HL-60 (cell line): ENCODE measurements around the gene ZNF225.

ENCODE experiments used
- CTCF ChIP-seq: IDR thresholded peaks from one replicate; pipeline ENCODE4 v1.5.1; 2011; ENCODE audit warnings: low read length, control low read depth, inconsistent platforms; ENCODE audit not compliant: insufficient read depth
- GABPA ChIP-seq: IDR thresholded peaks from 2 replicates; pipeline ENCODE4 v1.6.1; 2012; ENCODE audit warnings: low read depth
- POLR2AphosphoS5 ChIP-seq: IDR thresholded peaks from 2 replicates; pipeline ENCODE4 v1.6.1; 2012; ENCODE audit warnings: low read depth
- SPI1 ChIP-seq: IDR thresholded peaks from 2 replicates; pipeline ENCODE4 v1.6.1; 2012; ENCODE audit warnings: low read depth, mild to moderate bottlenecking, borderline replicate concordance
- TF ChIP-seq, protein P1 (sequence below): IDR thresholded peaks from 2 replicates; pipeline ENCODE4 v1.6.1; 2012; ENCODE audit warnings: low read depth; ENCODE audit not compliant: insufficient replicate concordance

GRCh38 chr19:44180968-44181367 is 67.8 kb downstream of the ZNF225 start:
- TF ChIP-seq CTCF (no peak), SPI1 (no peak), POLR2AphosphoS5 (no peak), GABPA (no peak)
- TF ChIP-seq, protein P1, sequence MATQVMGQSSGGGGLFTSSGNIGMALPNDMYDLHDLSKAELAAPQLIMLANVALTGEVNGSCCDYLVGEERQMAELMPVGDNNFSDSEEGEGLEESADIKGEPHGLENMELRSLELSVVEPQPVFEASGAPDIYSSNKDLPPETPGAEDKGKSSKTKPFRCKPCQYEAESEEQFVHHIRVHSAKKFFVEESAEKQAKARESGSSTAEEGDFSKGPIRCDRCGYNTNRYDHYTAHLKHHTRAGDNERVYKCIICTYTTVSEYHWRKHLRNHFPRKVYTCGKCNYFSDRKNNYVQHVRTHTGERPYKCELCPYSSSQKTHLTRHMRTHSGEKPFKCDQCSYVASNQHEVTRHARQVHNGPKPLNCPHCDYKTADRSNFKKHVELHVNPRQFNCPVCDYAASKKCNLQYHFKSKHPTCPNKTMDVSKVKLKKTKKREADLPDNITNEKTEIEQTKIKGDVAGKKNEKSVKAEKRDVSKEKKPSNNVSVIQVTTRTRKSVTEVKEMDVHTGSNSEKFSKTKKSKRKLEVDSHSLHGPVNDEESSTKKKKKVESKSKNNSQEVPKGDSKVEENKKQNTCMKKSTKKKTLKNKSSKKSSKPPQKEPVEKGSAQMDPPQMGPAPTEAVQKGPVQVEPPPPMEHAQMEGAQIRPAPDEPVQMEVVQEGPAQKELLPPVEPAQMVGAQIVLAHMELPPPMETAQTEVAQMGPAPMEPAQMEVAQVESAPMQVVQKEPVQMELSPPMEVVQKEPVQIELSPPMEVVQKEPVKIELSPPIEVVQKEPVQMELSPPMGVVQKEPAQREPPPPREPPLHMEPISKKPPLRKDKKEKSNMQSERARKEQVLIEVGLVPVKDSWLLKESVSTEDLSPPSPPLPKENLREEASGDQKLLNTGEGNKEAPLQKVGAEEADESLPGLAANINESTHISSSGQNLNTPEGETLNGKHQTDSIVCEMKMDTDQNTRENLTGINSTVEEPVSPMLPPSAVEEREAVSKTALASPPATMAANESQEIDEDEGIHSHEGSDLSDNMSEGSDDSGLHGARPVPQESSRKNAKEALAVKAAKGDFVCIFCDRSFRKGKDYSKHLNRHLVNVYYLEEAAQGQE: no peak
